DMS114 treated with DMSO at 0.1 percent for 48 hours (cell line): ENCODE results near the gene SPPL2B.

Experiments
- DNase-seq: peaks from one replicate; lab custom pipeline; 2025; ENCODE audit not compliant: unreplicated experiment; lab: John Stamatoyannopoulos, UW

SPPL2B gene

DNA sequence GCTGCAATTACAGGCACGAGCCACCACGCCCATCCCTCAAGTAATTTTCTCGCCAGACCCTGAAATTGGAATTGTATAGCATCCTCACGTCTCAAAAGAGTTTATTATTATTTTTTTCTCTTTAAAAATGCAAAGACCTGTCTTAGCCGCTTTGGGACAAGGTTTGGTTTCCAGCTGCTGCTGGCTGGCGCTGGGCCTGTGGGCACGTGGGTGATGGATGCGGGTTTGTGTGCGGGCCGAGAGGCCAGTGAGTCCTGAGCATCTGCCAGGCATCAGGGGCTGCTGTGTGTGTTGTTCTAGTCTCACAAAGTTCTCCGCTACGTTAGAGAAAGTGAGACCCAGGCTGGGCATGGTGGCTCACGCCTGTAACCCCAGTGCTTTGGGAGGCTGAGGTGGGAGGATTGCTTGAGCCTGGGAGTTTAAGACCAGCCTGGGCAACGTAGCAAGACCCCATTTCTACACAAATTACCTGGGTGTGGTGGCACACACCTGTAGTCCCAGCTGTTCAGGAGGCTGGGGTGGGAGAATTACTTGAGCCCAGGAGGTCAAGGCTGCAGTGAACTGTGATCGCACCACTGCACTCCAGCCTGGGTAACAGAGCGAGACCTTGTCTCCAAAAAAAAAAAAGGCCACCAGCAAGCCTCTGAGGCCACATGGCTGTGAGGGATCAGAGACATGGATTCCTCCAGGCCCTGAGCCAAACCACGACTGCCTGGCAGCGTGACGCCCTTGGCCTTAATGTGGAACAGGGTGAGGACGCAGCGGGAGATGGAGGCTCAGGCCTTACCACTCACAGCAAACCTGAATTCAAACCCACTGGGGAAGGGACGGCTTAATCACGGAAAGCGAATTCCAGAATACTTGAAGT lies 26.9 kb downstream of the SPPL2B start:
- no peak for DNase-seq

DNA sequence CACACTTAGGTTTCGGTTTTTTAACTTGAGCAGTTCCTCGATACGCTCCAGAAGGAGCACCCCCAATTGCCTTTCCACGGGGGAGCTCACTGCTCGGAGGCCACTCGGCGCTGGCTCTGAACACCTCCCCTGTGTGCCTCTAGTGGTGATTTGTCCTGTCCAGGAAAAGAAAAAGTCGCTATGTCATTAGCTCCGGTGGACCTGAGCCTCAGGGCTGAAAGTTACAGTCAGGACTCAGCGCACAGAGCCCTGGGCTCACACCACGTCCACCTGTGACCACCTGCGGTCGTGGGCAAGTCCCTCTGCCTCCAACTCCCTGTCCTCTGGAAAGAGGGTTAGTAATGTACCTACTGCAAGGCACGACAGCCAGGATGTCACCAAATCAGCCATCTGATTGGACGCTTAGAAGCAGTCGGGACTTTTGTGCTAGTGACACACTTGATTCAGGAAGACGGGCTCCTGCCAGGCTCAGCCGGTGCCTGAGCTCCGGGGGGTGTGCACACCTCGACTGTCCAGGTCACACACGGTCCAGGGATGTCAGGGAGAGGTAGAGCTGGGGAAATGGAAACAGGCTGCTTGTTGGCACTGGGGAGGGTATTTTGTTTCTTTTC lies 27.7 kb downstream of the SPPL2B start:
- no peak for DNase-seq

DNA sequence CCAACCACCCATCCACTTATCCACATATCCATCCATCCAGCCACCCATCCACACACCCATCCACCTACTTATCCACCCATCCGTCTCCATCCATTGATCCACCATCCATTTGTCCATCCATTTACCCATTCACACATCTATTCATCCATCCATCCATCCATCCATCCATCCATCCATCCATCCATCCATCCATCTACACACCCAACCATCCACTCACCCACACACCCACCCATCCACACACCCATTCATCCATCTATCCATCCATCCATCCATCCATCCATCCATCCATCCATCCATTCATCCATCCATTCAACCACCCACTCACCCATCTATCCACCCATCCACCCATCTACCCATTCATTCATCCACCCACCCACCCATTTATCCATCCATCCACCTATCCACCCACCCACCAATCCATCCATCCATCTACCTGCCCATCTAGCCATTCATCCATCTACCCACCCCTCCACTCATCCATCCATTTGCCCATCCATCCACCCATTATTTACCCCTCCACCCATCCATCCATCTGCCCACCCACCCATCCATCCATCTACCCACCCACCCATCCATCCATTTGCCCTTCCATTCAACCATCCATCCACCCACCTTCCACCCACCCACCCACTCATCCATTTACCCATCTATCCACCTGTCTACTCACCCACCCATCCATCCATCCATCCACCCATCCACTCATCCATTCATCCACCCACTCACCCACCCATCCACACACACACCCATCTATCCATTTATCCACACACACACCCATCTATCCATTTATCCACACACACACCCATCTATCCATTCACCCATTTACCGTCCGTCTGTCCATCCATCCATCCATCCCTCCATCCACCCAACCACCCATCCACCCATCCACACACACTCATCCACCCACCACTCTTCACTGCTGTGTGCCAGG lies 29.1 kb downstream of the SPPL2B start:
- no peak for DNase-seq

DNA sequence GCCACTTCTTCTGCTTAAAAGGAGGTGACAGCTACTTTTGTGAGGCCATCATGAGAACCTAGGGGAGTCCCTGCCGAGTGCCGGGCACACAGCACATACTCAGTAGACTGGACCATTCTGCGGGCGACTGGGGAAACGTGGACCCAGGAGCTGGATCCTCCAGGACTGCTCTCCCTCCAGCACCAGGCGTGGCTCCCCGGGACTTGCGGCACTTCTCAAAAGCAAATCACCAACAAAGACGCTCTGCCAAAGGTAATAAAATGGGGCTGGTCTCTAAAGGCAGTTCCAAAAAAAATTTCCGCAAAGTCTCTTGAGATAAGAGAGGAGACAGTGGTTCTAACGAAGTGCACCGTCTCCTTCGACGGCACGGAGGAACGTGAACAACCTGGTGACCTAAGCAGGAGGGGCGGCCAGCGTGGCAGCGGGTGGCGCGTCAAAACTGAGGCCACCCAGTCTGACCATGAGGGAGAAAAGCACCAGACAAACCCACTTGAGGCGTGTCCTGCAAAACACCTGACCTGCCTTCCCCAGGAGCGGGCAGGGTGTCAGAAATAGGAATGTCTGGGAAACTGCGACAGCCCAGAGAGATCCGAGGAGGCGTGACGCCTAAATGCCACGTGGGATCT lies 30.2 kb downstream of the SPPL2B start:
- no peak for DNase-seq

DNA sequence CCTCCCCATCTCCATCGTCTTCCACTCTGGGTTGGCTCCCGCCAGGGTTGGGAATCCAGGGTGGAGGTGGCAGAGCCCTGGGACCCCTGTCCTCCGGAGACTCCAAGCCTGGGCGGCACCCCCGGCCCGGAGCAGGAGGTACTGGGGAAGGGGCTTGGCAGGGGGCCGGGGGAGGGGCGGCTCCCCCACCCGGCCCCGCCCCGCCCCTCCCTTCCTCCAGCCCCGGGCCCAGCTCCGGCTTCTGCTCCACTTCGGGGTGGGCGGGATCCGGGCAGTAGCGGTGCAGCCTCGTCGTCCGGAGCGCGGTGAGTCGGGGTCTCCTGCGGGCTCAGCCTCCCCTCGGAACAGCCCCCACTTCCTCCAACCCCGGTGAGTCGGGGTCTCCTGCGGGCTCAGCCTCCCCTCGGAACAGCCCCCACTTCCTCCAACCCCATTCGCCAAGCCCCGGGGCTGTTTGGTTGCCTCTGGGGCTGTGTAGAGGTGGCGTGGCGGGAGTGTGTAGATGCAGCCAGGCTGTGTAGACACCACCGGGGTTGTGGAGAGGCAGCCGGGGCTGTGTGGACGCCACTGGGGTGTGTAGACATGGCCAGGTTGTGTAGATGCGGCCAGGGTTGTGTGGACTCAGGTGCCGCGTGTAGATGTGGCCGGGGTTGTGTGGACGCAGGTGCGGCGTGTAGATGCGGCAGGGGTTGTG lies 31.7 kb downstream of the SPPL2B start, which contains the start of gene TMPRSS9:
TSS of gene TMPRSS9 (plus strand) at position 274 of the 694 bp plus-strand sequence. CDS start 29,521 bp downstream, outside the sequence.
- DNase-seq = no peak

DNA sequence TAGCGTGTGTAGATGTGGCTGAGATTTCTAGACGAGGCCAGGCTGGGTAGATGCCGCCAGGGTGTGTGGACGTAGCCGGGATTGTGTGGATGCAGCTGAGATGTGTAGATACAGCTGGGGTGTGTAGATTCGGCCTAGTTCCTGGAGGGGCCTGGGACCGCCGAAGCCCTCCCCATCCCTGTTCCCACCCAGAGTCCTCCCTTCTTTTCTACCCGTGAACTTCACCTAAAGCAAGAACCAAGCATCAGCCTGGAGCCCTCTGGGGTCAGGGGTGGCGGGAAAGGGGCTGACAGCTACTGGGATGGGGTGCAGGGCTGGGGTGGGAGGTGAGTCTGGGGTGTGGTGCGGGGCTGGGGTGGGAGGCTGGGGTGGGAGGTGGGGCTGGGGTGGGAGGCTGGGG lies 32.3 kb downstream of the SPPL2B start:
- DNase-seq = no peak

DNA sequence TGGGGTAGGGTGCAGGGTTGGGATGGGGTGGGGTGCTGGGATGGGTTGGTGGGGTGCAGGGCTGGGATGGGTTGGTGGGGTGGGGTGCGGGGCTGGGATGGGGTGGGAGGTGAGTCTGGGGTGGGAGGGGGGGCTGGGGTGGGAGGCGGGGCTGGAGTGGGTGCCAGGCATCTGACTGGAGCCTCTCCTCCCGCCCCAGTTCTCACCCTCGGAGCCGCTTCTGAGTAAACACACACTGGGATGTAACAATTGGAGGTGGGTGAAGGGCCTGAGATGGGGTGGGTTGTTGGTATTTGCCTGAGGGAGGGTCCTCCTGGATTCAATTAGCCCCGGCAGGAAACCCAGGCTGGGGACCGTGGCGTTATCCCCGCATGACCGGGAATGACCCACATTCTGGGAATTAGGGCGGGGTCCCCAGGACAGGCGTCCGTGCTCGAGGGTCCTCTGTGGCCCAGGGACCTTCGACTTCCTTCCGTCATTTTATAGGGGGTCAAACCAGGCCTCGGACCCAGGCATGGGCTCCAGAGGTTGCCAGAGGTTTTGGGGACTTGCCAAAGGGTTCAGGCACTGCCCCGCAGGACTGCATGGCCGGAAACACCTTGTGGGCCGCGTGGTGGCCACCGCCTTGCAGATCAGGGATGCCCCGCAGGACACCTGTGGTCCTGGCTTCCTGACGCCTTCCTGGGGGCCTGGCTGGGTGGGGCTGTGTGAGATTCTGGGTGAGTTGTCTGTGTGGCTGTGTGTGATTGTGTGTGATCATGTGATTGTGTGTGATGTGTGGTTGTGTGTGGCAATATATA lies 33.0 kb downstream of the SPPL2B start:
- no peak for DNase-seq

DNA sequence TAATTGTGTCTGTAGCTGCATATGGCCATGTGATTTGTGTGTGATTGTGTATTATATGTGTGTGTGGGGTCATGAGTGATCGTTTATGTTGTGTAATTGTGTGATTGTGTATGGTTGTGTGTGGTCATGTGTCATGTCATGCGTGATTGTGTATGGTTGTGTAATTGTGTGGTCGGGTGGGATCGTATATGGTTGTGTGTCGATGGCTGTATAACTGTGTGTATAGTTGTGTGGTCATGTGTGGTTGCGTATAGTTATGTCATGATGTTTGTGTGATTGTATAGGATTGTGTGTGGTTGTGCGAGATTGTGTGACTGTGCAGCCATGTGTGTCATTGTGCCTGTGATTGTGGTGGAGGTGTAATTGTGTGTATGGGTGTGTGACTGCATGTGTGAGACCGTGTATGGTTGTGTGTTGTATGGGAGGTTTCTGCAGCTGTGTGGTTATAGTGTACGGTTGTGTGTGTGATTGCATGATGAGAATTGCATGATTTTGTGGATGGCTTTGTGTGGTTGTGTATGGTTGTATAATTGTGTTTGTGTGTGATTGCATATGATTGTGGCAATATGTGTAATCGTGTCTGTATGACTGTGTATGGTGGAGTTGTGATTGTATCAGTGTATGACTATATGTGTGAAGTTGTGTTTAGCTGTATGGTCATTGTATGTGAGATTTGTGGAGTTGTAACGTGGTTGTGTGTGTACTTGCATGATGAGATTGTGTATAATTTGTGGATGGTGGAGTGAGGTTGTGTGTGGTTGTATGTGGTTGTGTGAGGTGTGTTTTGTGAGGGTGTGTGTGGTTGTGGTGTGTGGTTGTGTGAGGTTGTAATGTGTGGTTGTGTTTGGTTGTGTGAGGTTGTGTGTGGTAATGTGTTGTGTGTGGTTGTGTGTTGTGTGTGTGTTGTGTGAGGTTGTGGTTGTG lies 33.8 kb downstream of the SPPL2B start:
- no peak for DNase-seq

DNA sequence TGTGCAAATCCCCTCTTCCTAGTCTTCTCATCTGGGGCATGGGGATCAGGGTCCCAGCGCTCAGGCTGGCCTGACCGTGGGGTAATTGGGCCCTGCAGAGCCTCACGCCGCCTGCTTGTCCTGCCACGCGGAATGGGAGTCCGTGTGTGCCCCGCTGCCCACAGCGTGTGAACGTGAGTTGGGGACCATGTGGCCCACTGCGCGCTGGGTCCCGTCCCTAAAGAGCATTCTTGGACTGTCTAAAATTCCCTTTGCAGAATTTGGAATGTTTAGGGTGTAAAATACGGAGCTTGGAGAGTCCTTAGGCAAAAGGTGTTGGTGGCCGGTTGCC lies 34.5 kb downstream of the SPPL2B start:
- DNase-seq = no peak

DNA sequence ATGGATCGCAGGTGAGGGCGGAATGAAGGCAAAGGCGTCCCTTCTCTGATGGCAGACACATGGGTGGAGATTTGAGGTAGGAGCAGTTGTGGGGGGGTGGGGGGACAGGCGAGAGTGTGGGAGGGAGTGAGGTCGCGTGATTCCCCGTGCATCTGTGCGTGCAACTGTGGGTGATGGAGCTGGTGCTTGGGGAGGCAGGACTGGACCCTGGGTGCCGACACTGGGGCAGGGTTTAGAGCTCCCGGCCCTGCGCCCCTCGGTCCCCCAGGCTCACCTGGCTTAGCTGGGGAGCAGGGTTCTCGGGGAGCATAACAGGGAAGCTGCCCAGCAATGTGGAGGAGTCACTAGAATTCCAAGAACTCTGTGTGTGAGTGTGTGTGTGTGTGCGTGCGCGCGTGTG lies 34.9 kb downstream of the SPPL2B start:
- DNase-seq = no peak

DNA sequence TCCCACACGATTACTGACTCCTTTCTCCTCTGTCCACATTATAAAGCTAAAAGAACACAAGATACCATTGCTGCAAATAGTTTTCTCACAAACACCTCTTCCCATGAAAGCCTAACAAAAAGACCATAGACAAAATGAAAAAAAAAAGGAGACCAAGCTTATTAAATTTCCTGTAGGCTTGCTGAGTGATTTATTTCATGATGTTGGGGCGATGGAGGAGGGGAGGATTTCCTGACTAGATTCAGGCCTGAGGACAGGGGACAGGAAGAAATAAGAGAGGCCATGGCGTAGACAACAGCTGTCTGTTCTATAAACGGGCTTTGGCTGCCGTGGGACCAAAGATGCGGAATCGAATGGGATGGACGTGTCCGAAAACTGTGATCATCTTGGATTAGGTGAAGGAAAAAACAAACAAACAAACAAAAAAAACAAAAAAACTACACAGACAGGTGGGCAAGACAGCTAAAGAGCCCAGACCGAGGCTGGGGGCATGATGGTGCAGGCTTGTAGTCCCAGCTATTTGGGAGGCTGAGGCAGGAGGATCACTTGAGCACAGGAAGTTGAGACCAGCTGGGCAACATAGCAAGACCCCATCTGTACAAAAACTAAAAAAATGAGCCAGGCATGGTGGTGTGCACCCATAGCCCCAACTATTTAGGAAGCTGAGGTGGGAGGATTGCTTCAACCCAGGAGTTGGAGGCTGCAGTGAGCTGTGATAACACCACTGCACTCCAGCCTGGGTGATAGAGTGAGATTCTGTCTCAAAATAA lies 36.9 kb downstream of the SPPL2B start:
- DNase-seq = no peak

DNA sequence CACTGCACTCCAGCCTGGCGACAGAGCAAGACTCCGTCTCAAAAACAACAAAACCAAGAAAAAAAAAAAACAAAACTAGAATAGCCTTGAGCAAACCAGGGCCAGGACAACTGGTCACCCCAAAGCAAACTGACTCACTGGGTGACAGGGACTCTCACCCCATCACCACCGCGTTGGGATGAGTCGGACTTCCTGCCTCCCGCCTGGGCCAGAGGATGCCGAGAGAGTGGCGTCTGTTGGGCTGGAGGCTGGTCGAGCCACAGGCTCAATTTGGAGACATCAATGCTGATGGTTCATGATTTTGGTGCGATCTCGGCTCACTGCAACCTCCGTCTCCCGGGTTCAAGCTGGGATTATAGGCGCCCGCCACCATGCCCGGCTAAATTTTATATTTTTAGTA lies 43.2 kb downstream of the SPPL2B start:
- DNase-seq = no peak

DNA sequence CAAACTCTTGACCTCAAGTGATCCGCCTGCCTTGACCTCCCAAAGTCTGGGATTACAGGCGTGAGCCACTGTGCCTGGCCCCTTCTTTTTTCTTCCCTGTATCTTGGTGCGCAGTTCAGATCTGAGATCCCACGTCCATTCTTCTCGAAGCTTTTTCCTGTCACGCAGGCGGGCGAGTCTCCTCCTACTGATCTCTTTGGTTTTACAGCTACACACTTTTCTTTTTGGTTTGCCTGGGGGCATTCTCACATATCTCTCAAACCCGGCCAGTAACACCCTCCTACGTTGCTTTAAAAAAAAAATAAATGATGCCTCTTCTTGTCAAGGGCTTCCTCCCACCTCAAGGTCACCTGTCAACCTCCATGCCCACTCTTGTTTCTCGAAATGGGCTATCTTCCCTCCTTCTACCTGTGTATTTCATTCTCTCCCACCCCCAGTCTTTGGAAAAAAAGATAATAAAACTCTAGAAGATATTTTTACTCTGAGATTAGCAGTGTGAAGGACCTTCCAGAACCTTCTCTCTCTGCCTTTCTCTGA lies 43.7 kb downstream of the SPPL2B start:
- DNase-seq = no peak

DNA sequence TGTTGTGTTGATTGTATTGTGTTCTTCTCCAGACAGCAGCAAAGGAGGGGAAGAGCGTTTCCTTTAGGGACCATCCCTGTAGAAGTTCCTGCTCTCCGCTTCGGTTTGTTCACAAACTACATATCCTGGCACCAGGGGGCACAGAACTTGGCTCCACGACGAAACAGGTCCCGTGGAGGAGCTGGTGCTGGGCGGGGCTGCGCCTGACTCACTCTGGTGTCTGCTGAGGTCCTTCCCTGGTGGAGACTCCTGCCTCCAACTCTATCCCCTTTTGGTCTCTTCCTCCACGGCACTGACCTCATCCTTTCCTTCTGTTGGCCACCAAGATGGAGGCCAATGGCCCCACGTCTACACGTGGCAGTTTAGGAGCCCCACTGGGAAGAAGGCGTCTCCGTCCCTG lies 46.3 kb downstream of the SPPL2B start:
- no peak for DNase-seq

DNA sequence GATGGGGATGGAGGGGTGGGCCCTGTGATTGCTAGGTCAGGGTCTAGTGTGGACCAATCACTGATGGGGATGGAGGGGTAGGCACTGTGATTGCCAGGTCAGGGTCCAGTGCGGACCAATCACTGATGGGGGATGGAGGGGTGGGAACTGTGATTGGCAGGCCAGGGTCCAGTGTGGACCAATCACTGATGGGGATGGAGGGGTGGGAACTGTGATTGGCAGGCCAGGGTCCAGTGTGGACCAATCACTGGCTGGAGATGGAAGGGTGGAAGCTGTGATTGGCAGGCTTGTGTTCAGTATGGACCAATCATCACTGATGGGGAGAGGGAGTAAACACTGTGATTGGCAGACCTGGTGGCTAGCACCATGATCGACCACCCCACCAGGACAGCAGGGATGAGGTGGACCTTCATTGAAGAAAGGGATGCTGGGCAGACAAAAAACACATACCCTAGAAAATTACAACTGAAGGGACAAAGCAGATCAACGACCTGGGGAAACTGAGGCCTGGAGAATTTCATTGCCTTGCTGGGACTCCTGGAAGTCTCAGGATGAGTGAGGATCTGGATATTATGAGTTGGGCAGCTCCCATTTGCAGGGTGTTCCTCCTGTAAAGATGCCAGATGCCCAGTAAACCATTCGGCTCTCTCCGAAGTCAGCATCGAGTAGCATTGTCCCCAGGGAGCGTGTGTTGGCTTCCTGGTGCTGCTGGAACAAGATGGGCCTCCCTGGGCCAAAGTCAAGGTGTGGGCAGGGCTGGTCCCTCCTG lies 47.1 kb downstream of the SPPL2B start:
- DNase-seq = no peak

DNA sequence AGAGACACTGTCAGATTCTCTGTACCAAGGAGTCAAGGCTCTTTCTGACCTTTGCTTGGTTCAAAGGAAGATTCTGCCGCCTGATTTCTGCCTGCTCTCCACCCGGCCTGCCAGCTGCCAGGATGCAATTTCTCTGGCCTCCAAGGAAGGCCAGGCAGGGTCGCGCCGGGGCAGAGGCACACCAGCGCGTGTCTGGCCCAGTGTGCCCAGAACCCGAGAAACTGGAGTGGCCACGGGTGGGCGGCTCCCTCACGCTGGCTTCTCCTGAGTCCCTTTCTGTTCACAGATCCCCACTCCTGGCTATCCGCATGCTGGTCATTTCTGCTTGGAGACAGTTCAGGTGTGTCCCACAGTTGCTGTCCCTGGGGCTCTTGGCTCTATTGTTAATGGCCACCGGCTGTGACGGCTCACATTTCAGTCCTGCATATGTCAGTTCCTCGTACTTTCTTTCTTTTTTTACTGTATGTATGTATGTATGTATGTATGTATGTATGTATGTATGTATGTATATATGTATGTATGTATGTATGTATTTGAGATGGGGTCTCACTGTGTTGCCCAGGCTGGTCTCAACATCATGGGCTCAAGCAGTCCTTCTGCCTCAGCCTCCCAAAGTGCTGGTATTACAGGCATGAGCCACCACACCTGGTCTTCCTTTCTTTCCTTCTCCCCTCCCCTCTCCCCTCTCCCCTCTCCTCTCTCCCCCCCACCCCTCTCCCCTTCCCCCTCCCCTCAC lies 48.5 kb downstream of the SPPL2B start:
- no peak for DNase-seq
